Stimulated activated CD4-positive, alpha-beta T cell treated with anti-CD3 and anti-CD28 coated beads, Interleukin-12 subunit alpha, Interleukin-12 subunit beta, amount 100 ng/mL, for 4 hours (primary cell): ENCODE data around the gene EIF4E2.

ENCODE experiments used
- DNase-seq: peaks from one replicate; pipeline ENCODE4 v3.0.0-alpha.2; 2020

The EIF4E2 gene

GRCh38 chr2:232550354-232551249 lies at the start of gene EIF4E2, which contains the start of gene TIGD1:
Gene EIF4E2 (plus strand): TSS chr2:232550689. CDS start chr2:232550725, 36 bp downstream.
Gene TIGD1 (minus strand): TSS chr2:232550557. CDS start chr2:232549882, 675 bp downstream.
- peak; percentile 90 for DNase-seq

GRCh38 chr2:232501331-232501771 lies 49.1 kb upstream of the EIF4E2 start:
- no peak for DNase-seq

GRCh38 chr2:232501794-232502390 lies 48.6 kb upstream of the EIF4E2 start:
- no peak for DNase-seq

GRCh38 chr2:232502511-232502910 lies 48.0 kb upstream of the EIF4E2 start:
- no peak for DNase-seq

GRCh38 chr2:232502911-232503808 lies 47.3 kb upstream of the EIF4E2 start:
- peak; percentile 31 for DNase-seq

- DNase-seq: no peak
Observed at GRCh38 chr2:232503809-232504323, 46.6 kb upstream of the EIF4E2 start.

GRCh38 chr2:232504438-232504837 lies 46.1 kb upstream of the EIF4E2 start:
- DNase-seq: no peak

GRCh38 chr2:232505856-232506255 lies 44.6 kb upstream of the EIF4E2 start:
- no peak for DNase-seq

GRCh38 chr2:232506709-232507108 lies 43.8 kb upstream of the EIF4E2 start:
- DNase-seq: no peak

- no peak for DNase-seq
Observed at GRCh38 chr2:232508251-232508650, 42.2 kb upstream of the EIF4E2 start.

- DNase-seq: no peak
Observed at GRCh38 chr2:232511336-232511890, 39.1 kb upstream of the EIF4E2 start.

- no peak for DNase-seq
Observed at GRCh38 chr2:232512602-232513001, 37.9 kb upstream of the EIF4E2 start.

- DNase-seq: no peak
Observed at GRCh38 chr2:232513353-232513752, 37.1 kb upstream of the EIF4E2 start.

GRCh38 chr2:232515639-232516038 lies 34.9 kb upstream of the EIF4E2 start:
- no peak for DNase-seq

- DNase-seq: no peak
Observed at GRCh38 chr2:232516551-232516950, 33.9 kb upstream of the EIF4E2 start.

- no peak for DNase-seq
Observed at GRCh38 chr2:232518844-232519243, 31.6 kb upstream of the EIF4E2 start.

GRCh38 chr2:232519581-232520438 lies 30.7 kb upstream of the EIF4E2 start, which contains the start of gene PRSS56:
Gene PRSS56 (plus strand): TSS chr2:232520388. CDS start chr2:232520599, 211 bp downstream.
- no peak for DNase-seq

GRCh38 chr2:232520489-232520888 lies 30.0 kb upstream of the EIF4E2 start:
- DNase-seq: no peak

- DNase-seq: no peak
Observed at GRCh38 chr2:232521098-232521497, 29.4 kb upstream of the EIF4E2 start.

- peak; percentile 73 for DNase-seq
Observed at GRCh38 chr2:232521959-232522622, 28.4 kb upstream of the EIF4E2 start.
